SKM-1 (cell line): ENCODE data around the gene SCRN2.

Experiments used
- DNase-seq: peaks from one replicate; lab custom pipeline; 2025; ENCODE audit not compliant: unreplicated experiment; lab: John Stamatoyannopoulos, UW

Gene SCRN2

DNA sequence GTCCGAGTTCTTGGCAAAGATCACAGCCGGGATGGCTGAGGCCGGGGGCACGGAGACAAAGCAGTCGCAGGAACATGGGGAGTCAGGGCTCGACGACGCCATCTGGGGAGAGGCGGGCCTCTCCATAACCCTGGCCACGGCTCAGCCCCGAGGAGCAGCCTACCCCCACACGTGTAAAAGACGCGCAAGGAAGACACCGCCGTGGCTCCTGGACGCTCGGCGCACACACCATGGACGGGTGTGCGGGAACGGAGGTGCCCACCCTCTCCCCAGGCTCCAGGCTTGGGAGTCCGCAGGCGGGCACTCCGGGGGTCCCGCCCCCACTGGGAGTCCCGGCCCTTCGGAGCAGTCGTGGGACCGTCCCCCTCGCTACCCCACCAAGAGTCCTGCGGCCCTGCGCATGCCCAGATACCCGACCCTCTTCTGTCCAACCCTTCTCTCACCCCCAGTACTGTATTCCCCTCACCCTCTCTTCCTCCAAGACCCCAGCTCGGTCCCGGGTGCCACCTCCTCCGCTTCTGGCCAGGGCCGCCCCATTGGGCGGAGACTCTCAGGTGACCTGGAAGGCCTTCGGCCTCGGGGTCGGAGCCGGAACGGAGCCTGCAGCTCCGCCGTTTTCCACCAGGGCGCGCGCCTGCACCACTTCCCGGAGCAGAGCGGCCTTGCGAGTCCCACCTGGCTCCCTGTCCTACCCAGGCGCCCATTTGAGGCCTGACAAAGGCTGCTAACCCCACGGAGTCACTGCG lies at the start of gene SCRN2:
TSS of gene SCRN2 (minus strand) at position 532 of the 746 bp plus-strand sequence. CDS start at position 102, 430 bp downstream.
- peak; percentile 68 for DNase-seq

- peak; percentile 49 for DNase-seq
These were observed 48.9 kb upstream of the SCRN2 start for GRCh38 chr17:47889734-47890529.

DNA sequence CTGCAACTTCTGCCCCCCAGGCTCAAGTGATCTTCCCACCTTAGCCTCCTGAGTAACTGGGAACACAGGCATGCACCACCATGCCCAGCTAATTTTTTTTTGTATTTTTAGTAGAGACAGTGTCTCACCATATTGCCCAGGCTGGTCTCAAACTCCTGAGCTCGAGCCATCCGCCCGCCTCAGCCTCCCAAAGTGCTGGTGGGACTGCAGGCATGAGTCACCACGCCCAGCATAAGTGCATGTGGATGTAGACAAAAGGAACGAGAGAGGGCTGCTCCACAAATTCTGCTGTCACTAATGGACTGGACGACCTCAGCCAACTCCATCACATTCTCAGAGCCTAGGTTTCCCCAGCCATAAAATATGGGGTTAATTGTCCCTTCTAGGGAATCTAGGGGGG lies 47.2 kb upstream of the SCRN2 start:
- no peak for DNase-seq

DNA sequence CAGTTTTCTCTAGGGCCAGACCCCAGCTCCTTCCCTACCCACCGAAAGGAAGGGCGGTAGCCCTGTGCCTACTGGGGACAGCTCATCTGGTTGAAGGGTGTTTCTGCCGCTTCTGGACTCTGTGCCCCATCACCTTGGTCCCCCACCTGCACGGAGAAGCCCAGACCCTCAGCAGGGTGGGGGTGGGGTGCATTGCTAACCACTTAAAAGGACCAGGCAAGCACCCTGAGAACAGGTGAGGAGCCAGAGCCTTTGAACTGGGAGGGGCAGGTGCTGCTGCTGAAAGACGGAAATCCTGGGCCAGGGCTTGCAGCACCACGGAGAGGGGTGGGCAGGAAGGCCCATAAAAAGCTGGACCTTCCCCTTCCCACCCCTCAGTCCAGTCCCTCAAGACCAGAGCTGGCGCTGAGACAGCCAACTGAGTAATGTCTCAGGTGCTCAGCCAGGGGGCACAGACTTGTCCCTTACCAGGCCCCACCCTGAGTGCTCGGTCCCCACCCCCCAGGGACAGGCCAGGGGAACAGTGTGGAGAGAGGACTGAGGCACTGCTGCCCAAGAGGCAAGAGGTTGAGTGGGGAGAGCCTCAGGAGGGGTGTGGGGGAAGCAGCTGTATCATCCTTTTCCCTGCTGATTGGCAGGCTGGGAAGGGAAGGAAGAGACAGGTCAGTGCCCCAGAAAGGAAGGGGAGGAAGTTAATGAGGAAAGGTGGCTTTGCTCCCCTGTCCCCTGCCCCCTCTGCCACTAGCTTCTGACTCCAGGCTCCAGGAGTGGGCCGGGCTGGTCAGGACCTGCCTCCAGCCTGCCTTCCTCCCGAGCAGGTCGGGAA lies 44.0 kb upstream of the SCRN2 start:
- no peak for DNase-seq

DNA sequence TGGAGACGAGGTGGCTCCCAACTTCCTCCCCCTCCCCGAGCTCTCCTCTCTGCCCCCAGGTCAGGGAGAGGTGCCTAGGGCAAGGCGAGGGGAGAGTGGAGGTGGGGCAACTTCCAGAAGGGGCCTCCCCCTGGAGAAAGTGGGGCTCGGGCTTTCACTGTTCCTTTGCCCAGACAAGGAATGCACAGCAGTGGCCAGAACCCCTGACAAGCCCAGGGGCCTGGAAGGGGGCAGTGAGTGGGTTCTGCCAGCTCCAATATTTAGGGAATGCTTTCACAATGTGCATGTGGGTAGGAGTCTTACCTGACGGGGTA lies 43.3 kb upstream of the SCRN2 start:
- DNase-seq = no peak

GRCh38 chr17:47883589-47884426 lies 42.7 kb upstream of the SCRN2 start:
- DNase-seq = no peak

GRCh38 chr17:47882695-47883588 lies 41.9 kb upstream of the SCRN2 start:
- DNase-seq = no peak

DNA sequence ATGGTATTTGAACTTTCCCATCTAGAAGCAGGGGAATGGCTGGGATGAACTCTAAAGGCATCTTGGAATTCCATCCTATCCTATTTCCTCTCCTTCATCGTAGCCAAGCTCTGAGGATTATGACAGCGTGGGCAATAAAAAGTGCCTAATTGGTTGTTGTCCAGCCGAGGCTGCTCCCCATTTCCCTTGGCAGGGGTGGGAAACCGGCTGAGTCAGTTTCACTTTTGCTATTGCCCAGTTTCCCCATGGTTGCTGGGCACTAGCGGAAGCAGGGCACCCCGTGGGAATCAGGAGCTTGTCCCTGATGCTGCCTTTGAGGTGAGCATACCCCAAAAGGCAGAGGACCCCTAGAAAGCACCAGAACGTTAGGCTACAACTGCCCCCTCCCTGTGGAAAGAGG lies 41.2 kb upstream of the SCRN2 start:
- no peak for DNase-seq

DNA sequence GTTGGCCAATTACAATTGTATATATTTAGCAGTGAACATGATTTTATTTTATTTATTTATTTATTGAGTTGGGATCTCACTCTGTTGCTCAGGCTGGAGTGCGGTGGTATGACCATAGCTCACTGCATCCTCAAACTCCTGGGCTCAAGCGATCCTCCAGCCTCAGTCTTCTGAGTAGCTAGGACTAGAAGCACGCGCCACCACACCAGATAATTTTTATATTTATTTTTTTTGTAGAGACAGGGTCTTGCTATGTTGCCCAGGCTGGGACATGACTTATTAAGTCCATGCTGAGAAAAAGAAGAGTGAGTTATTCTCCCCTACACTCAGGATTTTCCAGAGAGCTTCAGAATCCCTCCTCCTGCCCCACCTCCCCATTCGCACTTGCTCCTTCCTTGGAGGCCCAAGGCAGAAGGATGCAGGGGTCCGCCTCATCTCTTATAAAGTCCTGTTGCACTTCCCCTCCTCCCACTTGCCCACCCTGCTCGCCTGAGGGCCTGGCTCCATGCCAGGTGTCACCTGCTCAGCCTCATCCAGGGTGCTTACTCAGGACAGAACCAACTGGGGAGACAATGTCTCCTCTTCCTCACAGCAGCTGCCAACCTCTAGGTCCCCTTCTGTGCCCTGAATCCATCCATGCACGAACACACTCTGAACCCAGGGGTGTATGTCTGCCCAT lies 38.8 kb upstream of the SCRN2 start:
- no peak for DNase-seq

DNA sequence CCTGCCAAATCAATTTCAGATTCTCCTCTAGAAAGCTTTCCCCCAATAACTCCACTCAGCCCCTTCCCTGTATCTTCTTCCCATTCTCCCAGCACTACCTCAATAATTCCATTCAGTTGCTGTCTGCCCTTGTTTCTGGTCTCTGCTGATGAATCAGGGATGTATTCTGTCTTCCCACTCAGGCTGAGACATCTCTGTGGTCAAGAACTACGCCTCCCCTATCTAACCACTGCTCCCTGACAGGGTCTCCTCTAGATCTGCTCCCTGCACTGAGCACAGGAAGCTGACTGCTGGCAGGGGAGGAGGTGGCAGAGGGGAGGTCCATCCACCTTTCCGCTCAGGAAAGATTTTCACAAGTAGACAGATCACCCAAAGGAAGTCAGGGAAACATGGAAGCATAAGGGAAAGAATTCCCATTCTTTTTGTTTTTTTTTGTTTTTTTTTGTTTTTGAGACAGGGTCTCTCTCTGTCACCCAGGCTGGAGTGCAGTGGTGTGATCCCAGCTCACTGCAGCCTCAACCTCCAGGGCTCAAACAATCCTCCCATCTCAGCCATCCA lies 38.0 kb upstream of the SCRN2 start:
- no peak for DNase-seq

DNA sequence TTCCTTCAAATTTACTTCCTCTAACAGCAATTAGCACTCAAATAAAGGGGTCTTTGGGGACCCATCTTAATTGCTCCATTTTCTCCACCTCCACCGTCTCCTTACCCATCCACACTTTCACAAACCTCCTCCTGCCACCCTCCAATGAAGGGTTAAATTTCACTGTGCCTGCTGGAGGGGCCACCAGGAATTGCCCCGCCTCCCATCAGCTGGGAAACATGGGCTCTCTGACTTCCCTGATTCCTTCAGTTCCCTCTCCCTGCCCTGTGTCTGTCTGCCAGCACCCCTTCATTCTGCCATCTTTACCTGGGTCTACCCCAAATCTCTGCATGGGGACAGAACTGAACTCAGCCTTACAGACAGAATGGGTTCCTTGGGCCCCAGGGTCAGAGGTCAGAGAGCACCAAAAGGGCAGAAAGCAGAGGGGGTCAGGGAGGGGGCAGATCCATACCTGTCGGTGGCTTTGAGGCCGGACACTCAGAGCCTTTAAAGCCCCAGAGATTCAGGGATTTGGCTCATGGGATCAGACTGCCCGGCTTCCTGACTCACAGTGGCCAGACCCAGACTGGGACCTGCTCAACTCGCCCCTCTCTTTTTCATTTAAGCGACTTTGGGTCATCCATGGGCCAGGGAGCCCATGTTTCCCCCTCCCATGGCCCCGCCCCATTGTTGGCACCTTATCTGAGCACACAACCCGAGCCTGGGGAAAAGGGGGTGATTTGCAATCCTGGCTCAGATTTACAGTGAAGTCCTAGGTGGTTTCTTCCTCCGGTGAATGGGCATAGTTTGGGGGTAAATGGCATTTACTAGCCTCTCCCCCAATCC lies 37.3 kb upstream of the SCRN2 start:
- DNase-seq = no peak

GRCh38 chr17:47877368-47878034 lies 36.4 kb upstream of the SCRN2 start:
- no peak for DNase-seq

- no peak for DNase-seq
These were observed 34.2 kb upstream of the SCRN2 start for GRCh38 chr17:47875011-47875985.

DNA sequence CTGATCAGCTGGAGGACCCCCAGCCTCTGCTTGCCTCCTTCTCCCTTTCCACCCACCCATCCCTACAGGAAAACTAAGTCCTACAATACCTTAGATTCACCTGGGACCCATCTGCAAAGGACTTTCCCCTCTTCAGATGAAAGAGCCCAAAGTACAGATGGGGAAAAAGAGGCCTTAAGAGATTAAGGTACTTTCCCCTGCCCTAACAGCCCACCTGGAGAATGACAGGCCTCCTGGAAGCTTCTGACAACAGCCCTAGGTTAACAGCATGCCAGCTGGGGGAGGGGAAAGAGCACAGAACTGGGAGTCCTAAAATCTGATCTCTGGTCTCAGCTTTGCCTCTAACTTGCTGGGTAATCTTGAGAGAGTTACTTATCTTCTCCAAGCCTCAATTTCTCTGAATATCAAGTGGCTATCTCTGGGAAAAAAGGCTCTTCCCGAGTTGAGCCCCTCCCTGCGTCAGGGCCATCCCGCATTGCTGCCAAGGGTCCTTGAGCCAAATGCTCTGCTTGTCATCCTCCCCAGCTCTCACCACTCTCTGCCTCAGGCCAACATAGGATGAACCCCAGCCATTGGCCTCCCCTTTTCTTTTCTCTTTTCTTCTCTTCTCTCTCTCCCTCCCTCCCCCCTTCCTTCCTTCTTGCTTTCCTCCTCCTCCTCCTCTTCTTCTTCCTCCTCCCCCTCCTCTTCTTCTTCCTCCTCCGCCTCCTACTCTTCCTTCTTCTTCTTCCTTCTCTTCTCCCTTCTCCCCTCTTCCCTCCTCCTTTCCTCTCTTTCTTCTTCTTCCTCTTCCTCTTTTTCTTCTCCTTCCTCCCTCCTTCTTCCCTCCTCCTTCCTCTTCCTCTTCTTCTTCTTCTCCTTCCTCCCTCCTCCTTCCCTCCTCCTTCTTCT lies 32.4 kb upstream of the SCRN2 start:
- no peak for DNase-seq

DNA sequence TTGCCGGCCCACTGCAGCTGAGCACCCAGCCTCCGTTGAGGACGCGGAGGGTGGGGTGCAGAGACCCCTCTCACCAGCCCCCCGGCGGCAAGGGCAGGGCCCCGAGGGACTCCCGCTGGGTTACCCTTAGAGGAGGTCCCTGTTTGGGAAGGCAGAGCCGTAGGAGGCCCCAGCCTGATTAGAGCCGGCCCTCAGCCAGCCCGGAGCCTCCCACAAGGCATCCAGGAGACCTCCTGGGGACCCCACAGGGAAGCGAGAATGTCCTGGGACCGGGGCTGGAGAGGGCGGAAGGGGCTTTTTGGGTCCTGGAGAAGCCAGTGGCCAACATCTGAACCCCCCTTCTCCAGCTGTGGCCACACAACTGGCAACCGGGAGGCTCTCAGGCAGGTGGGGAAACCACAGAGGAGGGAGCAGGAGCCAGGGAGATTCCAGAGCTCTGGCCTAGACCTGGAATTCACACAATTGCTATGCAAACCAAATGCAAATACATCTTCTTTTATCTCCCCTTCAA lies 31.6 kb upstream of the SCRN2 start:
- DNase-seq = no peak
